Brain microvascular endothelial cell (primary cell): Measurements from ENCODE around the gene RYR2.

Experiments used
- DNase-seq: peaks from one replicate; pipeline ENCODE4 v3.0.0-alpha.2; 2020
- H3K27ac ChIP-seq: fragments of 250-450 bp; sonication (Bioruptor Pico); 2 replicates; pipeline ENCODE4 v1.5.1; 2020; ENCODE audit warnings: mild to moderate bottlenecking, moderate library complexity
- H3K27me3 ChIP-seq: fragments of 250-450 bp; sonication (Bioruptor Pico); replicated peaks from 2 replicates; pipeline ENCODE4 v1.5.1; 2020; ENCODE audit warnings: mild to moderate bottlenecking
- H3K36me3 ChIP-seq: fragments of 250-450 bp; sonication (Bioruptor Pico); replicated peaks from 2 replicates; pipeline ENCODE4 v1.5.1; 2020; ENCODE audit warnings: mild to moderate bottlenecking
- H3K4me3 ChIP-seq: 2 replicates; pipeline ENCODE4 v1.5.1; 2011; ENCODE audit warnings: low read depth, mild to moderate bottlenecking, control low read depth, low read length, moderate library complexity
- in situ Hi-C: cut with HindIII; loops from 2 replicates; pipeline ENCODE4 v1.10.0; 2017; ENCODE audit warnings: low sequenced_read_pairs, low pct_ligation_motif_present
- TF ChIP-seq, protein P1 (sequence below): IDR thresholded peaks from 2 replicates; pipeline ENCODE4 v1.5.1; 2011; ENCODE audit warnings: low read depth, mild to moderate bottlenecking, moderate library complexity, low read length, control low read depth, inconsistent platforms; ENCODE audit errors: missing control alignments

RYR2 gene

DNA sequence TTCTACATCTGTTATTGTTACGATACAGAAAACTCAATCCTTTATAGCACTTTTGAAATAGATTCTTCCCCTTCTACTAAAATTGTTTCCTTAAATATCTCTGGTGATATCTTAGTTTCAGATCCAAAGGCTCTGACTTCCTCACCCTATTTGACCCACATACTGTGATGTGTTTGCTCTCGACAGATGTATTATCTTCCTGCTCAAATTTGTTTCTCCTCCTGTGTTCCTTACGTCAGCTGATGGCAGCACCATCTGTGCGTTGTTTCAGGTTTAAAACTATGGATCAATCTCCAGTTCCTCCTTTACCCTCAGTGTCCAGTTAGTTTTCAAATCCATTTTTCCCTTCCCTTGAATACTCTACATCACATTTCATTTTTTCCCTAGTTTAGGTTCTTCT lies 274.4 kb downstream of the RYR2 start:
- Histone ChIP-seq H3K27ac (no peak overlapping the region), H3K27me3 (no peaks in the 10 kb centered on the region), H3K4me3 (no peak overlapping the region), H3K36me3 (no peaks in the 10 kb centered on the region)
- TF ChIP-seq, protein P1, sequence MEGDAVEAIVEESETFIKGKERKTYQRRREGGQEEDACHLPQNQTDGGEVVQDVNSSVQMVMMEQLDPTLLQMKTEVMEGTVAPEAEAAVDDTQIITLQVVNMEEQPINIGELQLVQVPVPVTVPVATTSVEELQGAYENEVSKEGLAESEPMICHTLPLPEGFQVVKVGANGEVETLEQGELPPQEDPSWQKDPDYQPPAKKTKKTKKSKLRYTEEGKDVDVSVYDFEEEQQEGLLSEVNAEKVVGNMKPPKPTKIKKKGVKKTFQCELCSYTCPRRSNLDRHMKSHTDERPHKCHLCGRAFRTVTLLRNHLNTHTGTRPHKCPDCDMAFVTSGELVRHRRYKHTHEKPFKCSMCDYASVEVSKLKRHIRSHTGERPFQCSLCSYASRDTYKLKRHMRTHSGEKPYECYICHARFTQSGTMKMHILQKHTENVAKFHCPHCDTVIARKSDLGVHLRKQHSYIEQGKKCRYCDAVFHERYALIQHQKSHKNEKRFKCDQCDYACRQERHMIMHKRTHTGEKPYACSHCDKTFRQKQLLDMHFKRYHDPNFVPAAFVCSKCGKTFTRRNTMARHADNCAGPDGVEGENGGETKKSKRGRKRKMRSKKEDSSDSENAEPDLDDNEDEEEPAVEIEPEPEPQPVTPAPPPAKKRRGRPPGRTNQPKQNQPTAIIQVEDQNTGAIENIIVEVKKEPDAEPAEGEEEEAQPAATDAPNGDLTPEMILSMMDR: no peak
- in situ Hi-C loops: no loop called here
- DNase-seq: no peak

DNA sequence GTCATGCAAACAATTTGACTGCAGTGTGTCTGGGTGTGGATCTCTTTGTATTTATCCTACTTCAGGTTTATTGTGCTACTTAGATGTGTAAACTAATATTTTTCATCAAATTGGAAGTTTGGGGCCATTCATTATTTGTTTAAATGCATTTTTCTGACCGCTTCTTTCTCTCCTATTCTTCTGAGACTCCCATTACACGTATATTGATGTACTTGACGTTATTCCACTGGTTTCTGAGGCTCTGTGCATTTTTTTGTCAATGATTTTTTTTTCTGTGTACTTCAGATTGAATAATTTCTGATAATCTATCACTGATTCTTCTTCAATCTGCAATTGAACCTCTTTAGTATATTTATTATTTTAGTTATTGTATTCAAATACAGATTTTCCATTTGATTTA lies 276.8 kb downstream of the RYR2 start:
- TF ChIP-seq, protein P1: no peak
- no peak overlapping the region for H3K4me3 ChIP-seq
- no peak for DNase-seq
- H3K36me3 ChIP-seq: no peaks in the 10 kb centered on the region
- no peak overlapping the region for H3K27ac ChIP-seq
- in situ Hi-C loops: no loop called here
- no peaks in the 10 kb centered on the region for H3K27me3 ChIP-seq

DNA sequence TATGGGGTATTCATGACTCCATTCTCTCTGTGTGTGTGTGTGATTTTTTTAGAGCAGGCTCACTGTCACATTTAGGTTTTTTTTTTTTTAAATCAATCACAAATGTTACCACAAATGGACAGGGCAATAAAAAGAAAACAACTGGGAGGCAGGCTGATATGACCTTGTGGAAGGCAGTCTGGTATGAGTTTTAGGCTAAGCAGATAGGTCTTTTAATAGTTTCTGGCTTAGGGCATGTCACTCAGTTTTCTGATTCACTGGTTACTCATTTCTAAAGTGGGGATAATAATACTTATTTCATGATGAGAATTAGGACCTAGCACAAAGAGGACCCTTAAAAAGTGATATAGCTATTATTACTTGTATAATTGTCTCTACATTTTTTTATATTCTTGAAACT lies 278.9 kb downstream of the RYR2 start:
- Histone ChIP-seq H3K4me3 (no peak overlapping the region), H3K27me3 (no peaks in the 10 kb centered on the region), H3K27ac (no peak overlapping the region), H3K36me3 (no peaks in the 10 kb centered on the region)
- no peak for DNase-seq
- TF ChIP-seq, protein P1: no peak
- in situ Hi-C loops: no loop called here

DNA sequence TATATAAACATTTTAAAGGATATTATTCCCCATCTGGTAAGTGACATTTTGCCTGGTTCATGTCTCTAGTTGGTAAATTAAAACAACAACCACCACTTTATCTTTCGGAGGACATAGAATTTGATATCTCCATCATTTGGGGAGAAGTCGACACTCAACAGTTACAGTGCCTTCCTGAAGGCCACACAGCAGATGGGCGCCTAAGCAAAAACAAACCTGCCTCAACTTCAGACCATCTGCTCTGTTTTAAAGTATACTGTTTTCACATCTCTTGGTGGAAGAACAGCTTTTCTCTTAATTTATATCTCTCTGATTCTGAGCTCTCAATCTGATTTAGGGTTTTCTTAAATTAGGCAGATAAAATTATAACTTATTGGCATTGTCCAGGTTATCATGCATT lies 282.2 kb downstream of the RYR2 start:
- no peak overlapping the region for H3K27ac ChIP-seq
- in situ Hi-C loops: no loop called here
- H3K4me3 ChIP-seq: no peak overlapping the region
- no peaks in the 10 kb centered on the region for H3K36me3 ChIP-seq
- no peaks in the 10 kb centered on the region for H3K27me3 ChIP-seq
- no peak for DNase-seq
- TF ChIP-seq, protein P1: no peak

DNA sequence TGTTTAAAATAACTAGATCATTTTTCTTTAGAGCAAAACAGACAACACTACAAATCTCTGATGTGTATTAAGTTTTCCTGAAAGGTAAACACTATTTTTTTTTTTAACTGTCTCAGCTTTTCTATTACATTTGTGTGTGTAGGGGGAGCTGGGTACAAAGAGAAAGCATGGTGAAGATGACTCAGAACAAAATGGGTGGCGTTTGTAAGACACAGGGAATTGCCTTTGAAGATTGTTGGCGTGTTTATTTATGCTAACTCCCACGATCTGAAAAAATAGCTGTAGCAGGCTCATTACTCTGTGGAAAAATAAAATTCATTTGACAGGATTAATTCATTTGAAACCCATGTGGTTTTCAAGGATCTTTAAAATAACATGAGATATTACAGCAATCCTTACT lies 285.1 kb downstream of the RYR2 start:
- Histone ChIP-seq H3K4me3 (no peak overlapping the region), H3K27me3 (no peaks in the 10 kb centered on the region), H3K27ac (no peak overlapping the region), H3K36me3 (no peaks in the 10 kb centered on the region)
- TF ChIP-seq, protein P1: no peak
- in situ Hi-C loops: no loop called here
- DNase-seq: no peak

DNA sequence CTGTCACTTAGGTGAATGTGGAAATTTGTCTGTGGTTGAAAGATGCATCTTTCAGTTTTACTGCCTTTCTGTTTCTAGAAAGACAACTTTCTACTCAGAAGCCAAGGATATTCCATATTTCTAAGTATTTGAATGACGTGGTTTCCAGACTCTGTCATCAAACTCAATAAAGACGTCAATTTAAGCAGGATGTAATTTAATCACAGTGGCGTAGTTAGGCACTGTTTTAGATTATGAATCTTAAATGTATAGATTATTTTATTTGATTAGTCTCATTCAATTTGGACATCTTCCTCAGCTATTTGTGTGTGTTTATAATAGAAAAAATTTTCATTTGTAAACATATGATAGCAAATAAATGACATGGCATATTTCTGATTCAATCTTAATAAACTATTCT lies 298.9 kb downstream of the RYR2 start:
- DNase-seq: no peak
- H3K27me3 ChIP-seq: no peaks in the 10 kb centered on the region
- no peaks in the 10 kb centered on the region for H3K36me3 ChIP-seq
- TF ChIP-seq, protein P1: no peak
- H3K27ac ChIP-seq: no peak overlapping the region
- H3K4me3 ChIP-seq: no peak overlapping the region
- in situ Hi-C loops: no loop called here
